PC-3 (cell line): ENCODE measurements around the gene USH2A. TPM values are rescaled to one million over a fixed set of nuclear protein-coding genes. Genes with fewer than 3 reads are reported as not detected.

ENCODE experiments used
- ATAC-seq: fragments of 200-7000 bp; cut with Tn5 transposase; 2 replicates; pipeline ENCODE4 v1.9.1; 2020; ENCODE audit warnings: mild to moderate bottlenecking, moderate library complexity
- BruUV-seq: library from RNA; stranded (reverse); fragments of 400-500 nt; replicated peaks from 2 replicates; lab custom pipeline; 2021; lab: Mats Ljungman, UMichigan
- CTCF ChIA-PET: fragments of 300-600 bp; sonication (Branson Sonifier 250); formaldehyde crosslinking; loops from one replicate; lab custom pipeline; 2022; ENCODE audit warnings: antibody characterized with exemption; lab: Charles Lee
- POLR2A ChIA-PET: fragments of 300-600 bp; sonication (Branson Sonifier 250); formaldehyde crosslinking; loops from one replicate; lab custom pipeline; 2022; ENCODE audit warnings: antibody characterized with exemption; ENCODE audit not compliant: unreplicated experiment; lab: Charles Lee
- DNase-seq: peaks from one replicate; pipeline ENCODE4 v3.0.0-alpha.2; 2015
- H2AFZ ChIP-seq: fragments of 300-600 bp; sonication (generic); 2 replicates; pipeline ENCODE4 v1.6.0; 2016; ENCODE audit warnings: antibody characterized with exemption, low read length
- H3F3A ChIP-seq: fragments of 300-600 bp; sonication (generic); one replicate; pipeline ENCODE4 v1.6.0; 2017; ENCODE audit warnings: antibody characterized with exemption, low read length, control low read depth, mild to moderate bottlenecking; ENCODE audit not compliant: unreplicated experiment
- H3K27ac ChIP-seq: fragments of 300-600 bp; sonication (generic); 2 replicates; pipeline ENCODE4 v1.5.1; 2016; ENCODE audit warnings: mild to moderate bottlenecking, low read length
- H3K27me3 ChIP-seq: fragments of 300-600 bp; sonication (generic); 2 replicates; pipeline ENCODE4 v1.6.1; 2016; ENCODE audit warnings: low read length, mixed read lengths
- H3K36me3 ChIP-seq: fragments of 300-600 bp; sonication (generic); 2 replicates; pipeline ENCODE4 v1.6.1; 2016; ENCODE audit warnings: low read depth, mixed run types, low read length, mixed read lengths
- H3K4me1 ChIP-seq: fragments of 300-600 bp; sonication (generic); 2 replicates; pipeline ENCODE4 v1.5.1; 2016; ENCODE audit warnings: low read length; ENCODE audit not compliant: insufficient read depth
- H3K4me2 ChIP-seq: fragments of 300-600 bp; sonication (generic); 2 replicates; pipeline ENCODE4 v1.6.0; 2016; ENCODE audit warnings: low read length
- H3K4me3 ChIP-seq: fragments of 300-600 bp; sonication (generic); 2 replicates; pipeline ENCODE4 v1.5.1; 2016; ENCODE audit warnings: mild to moderate bottlenecking, low read length, mixed read lengths
- H3K79me2 ChIP-seq: fragments of 300-600 bp; sonication (generic); 2 replicates; pipeline ENCODE4 v1.6.1; 2017; ENCODE audit warnings: low read length, mixed read lengths
- H3K9ac ChIP-seq: fragments of 300-600 bp; sonication (generic); 2 replicates; pipeline ENCODE4 v1.6.0; 2016; ENCODE audit warnings: mild to moderate bottlenecking, low read length
- H3K9me2 ChIP-seq: fragments of 300-600 bp; sonication (generic); replicated peaks from 2 replicates; pipeline ENCODE4 v1.6.1; 2016; ENCODE audit warnings: mixed run types, low read length, mixed read lengths
- H3K9me3 ChIP-seq: fragments of 300-600 bp; sonication (generic); 2 replicates; pipeline ENCODE4 v1.6.1; 2016; ENCODE audit warnings: low read length, mixed read lengths
- H4K20me1 ChIP-seq: fragments of 300-600 bp; sonication (generic); 2 replicates; pipeline ENCODE4 v1.6.1; 2016; ENCODE audit warnings: low read length, mixed read lengths
- EZH2 ChIP-seq: fragments of 300-600 bp; sonication (generic); IDR thresholded peaks from one replicate; pipeline ENCODE4 v1.6.1; 2017; ENCODE audit warnings: antibody characterized with exemption, mild to moderate bottlenecking, low read length; ENCODE audit not compliant: unreplicated experiment
- EZH2phosphoT487 ChIP-seq: fragments of 300-600 bp; sonication (generic); IDR thresholded peaks from 2 replicates; pipeline ENCODE4 v1.6.1; 2018; ENCODE audit warnings: mild to moderate bottlenecking, antibody characterized with exemption, low read length, borderline replicate concordance
- intact Hi-C: fragments of 100-400 bp; cut with micrococcal nuclease; formaldehyde crosslinking; loops from 2 replicates; pipeline ENCODE4 v1.9.0; 2023
- total RNA-seq: library from RNA; depleted of rRNA; stranded (reverse); fragments of >200 nt; gene quantifications from 2 replicates; pipeline ENCODE4 v1.2.3, GENCODE V29; 2014
- TF ChIP-seq, protein P1 (sequence below): fragments of 300-600 bp; sonication (generic); conservative IDR thresholded peaks from 2 replicates; pipeline ENCODE4 v1.5.1; 2017; ENCODE audit warnings: antibody characterized with exemption, low read depth, mild to moderate bottlenecking, low read length

Gene USH2A
- total RNA-seq, 1 experiment from 2014 or later: not detected

DNA sequence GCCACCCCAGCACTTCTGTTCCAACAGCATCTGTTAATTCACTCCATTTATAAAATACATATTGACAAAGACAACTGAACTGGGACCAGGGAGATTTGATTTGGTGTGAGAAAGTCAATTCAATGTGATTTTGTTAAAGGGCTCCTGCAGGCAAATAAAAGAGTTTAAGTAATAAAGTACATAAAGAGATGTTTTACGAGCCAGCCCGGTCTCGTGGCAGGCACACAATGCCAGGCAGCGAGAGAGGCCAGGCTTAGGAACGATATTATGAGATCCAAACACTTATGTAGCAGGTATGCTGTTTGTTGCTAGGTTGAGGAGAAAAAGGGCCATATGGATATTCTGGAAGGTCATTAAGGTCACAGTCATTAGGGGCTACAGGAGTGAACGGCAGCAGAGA is 629.1 kb downstream of the USH2A start:
- H3K4me2 ChIP-seq: 0 out of 2 replicates have a peak overlapping the region, but pooled peaks have one; percentile 3
- ChIA-PET POLR2A (interaction anchor here (0.5 to 0.7 kb wide), 2 partner anchors 931 to 946 kb away, joined by 3 to 10 read pairs; no protein-coding TSS in a partner anchor), CTCF (no interaction called here)
- no peaks in the 10 kb centered on the region for H3K9me2 ChIP-seq
- H3K79me2 ChIP-seq: no peaks in the 10 kb centered on the region
- H3K4me1 ChIP-seq: peaks cover 20% of the 10 kb centered on the region
- ATAC-seq (peak; percentile 53), DNase-seq (no peak)
- H3K27ac ChIP-seq: no peak overlapping the region
- H3K4me3 ChIP-seq: no peak overlapping the region
- intact Hi-C loops: no loop called here
- TF ChIP-seq, protein P1, sequence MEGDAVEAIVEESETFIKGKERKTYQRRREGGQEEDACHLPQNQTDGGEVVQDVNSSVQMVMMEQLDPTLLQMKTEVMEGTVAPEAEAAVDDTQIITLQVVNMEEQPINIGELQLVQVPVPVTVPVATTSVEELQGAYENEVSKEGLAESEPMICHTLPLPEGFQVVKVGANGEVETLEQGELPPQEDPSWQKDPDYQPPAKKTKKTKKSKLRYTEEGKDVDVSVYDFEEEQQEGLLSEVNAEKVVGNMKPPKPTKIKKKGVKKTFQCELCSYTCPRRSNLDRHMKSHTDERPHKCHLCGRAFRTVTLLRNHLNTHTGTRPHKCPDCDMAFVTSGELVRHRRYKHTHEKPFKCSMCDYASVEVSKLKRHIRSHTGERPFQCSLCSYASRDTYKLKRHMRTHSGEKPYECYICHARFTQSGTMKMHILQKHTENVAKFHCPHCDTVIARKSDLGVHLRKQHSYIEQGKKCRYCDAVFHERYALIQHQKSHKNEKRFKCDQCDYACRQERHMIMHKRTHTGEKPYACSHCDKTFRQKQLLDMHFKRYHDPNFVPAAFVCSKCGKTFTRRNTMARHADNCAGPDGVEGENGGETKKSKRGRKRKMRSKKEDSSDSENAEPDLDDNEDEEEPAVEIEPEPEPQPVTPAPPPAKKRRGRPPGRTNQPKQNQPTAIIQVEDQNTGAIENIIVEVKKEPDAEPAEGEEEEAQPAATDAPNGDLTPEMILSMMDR: no peak
- TF ChIP-seq EZH2phosphoT487 (no peak), EZH2 (no peak)
- H3F3A ChIP-seq: no peaks in the 10 kb centered on the region
- H3K36me3 ChIP-seq: no peaks in the 10 kb centered on the region
- no peak overlapping the region for H3K9ac ChIP-seq
- H4K20me1 ChIP-seq: 0 out of 2 replicates have a peak, but pooled peaks cover 4% of the 10 kb centered on the region
- H3K27me3 ChIP-seq: peaks cover 13% of the 10 kb centered on the region
- 0 out of 2 replicates have a peak overlapping the region, but pooled peaks have one; percentile 2 for H2AFZ ChIP-seq
- BruUV-seq: no TSS peak
- no peaks in the 10 kb centered on the region for H3K9me3 ChIP-seq

DNA sequence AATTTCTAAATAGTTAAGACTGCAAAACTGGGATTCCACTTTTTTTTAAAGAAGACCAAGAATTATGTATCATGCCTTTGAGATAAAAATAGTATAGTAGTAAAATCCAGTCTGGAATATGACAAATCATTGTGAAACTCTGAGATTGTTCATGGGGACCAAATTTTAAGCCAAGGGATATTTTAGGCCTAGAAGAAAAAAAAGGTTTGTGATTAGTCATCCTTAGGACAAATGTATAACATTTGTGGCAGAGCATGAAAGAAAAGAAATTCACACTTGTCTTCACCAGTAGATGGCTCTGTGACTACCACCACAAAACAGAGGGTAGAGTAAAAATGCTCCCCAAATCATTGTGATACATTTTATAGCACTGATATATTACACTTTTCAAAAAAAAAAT is 630.1 kb downstream of the USH2A start:
- peak; percentile 77 for ATAC-seq

DNA sequence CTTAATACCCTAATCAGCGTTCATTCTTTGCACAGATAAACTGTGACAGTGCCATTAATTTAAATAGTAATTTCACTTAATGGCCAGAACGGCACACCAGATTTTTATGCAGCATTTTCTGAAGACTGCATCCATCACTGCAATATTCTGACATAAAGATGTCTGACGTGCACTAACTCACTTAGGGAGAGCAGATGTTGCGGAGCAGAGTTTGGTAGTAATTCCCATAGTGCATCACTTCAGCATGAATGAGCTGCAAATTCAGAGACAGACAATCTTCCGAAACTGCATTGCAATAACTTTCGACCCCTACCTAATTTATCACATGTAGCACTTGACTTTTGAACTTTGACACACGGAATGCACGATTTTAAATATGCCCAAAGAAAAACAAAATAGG is 630.8 kb downstream of the USH2A start:
- no peak for DNase-seq

More for the DNA sequence above, 630.1 kb downstream of the USH2A start:
- ChIA-PET POLR2A (no interaction called here), CTCF (no interaction called here)
- Histone ChIP-seq H3K4me1 (peaks cover 20% of the 10 kb centered on the region), H2AFZ (no peak overlapping the region), H3K9me2 (no peaks in the 10 kb centered on the region), H3K4me2 (no peak overlapping the region), H3K9ac (no peak overlapping the region), H3K27me3 (peaks cover 14% of the 10 kb centered on the region), H3K4me3 (no peak overlapping the region), H3K79me2 (no peaks in the 10 kb centered on the region), H4K20me1 (0 out of 2 replicates have a peak, but pooled peaks cover 4% of the 10 kb centered on the region), H3K9me3 (no peaks in the 10 kb centered on the region), H3F3A (no peaks in the 10 kb centered on the region), H3K36me3 (no peaks in the 10 kb centered on the region), H3K27ac (no peak overlapping the region)
- no TSS peak for BruUV-seq
- TF ChIP-seq, protein P1: peak; percentile 90
- TF ChIP-seq EZH2phosphoT487 (no peak), EZH2 (no peak)
- peak; percentile 81 for DNase-seq
- intact Hi-C loops: loop anchor here (1.0 kb wide), 1 partner anchor 111 kb away; no protein-coding TSS in a partner anchor

More for the DNA sequence above, 630.8 kb downstream of the USH2A start:
- no peak overlapping the region for H3K27ac ChIP-seq
- no peaks in the 10 kb centered on the region for H3F3A ChIP-seq
- intact Hi-C loops: no loop called here
- BruUV-seq: no TSS peak
- no peak overlapping the region for H2AFZ ChIP-seq
- no peaks in the 10 kb centered on the region for H3K79me2 ChIP-seq
- peaks cover 23% of the 10 kb centered on the region for H3K4me1 ChIP-seq
- CTCF ChIA-PET: no interaction called here
- H4K20me1 ChIP-seq: 0 out of 2 replicates have a peak, but pooled peaks cover 4% of the 10 kb centered on the region
- TF ChIP-seq EZH2 (no peak), EZH2phosphoT487 (no peak)
- TF ChIP-seq, protein P1: no peak
- peaks cover 14% of the 10 kb centered on the region for H3K27me3 ChIP-seq
- no peaks in the 10 kb centered on the region for H3K9me2 ChIP-seq
- H3K36me3 ChIP-seq: no peaks in the 10 kb centered on the region
- no peak for ATAC-seq
- no peaks in the 10 kb centered on the region for H3K9me3 ChIP-seq
- H3K9ac ChIP-seq: no peak overlapping the region
- H3K4me3 ChIP-seq: no peak overlapping the region
- POLR2A ChIA-PET: no interaction called here
- H3K4me2 ChIP-seq: no peak overlapping the region
